ENCODE data around the gene KLHL10.
"Not testable (repeated sequence)": the region's sequence is repeated elsewhere in the genome, so short reads cannot be mapped to it uniquely, and the experiment has no call there.

Gene KLHL10

GRCh38 chr17:41851382-41851781 lies 13.8 kb downstream of the KLHL10 start:
- DNase-seq (ENCODE audit: low spot score), result not testable (repeated sequence)

- no peak for DNase-seq (ENCODE audit: low spot score)
Measured at GRCh38 chr17:41860254-41860931, 22.8 kb downstream of the KLHL10 start.

- no peak for DNase-seq (ENCODE audit: low spot score)
Measured at GRCh38 chr17:41863074-41863848, 25.6 kb downstream of the KLHL10 start.

- DNase-seq (ENCODE audit: low spot score), result no peak
Measured at GRCh38 chr17:41864498-41864835, 26.8 kb downstream of the KLHL10 start.

- DNase-seq (ENCODE audit: low spot score), result peak; percentile 86
Measured at GRCh38 chr17:41864836-41865595, 27.4 kb downstream of the KLHL10 start, which contains the start of gene KLHL11. Gene KLHL11 (minus strand): TSS chr17:41865423. CDS start chr17:41865370, 53 bp downstream.

GRCh38 chr17:41865596-41865893 lies 27.9 kb downstream of the KLHL10 start:
- DNase-seq (ENCODE audit: low spot score), result no peak

- no peak for DNase-seq (ENCODE audit: low spot score)
Measured at GRCh38 chr17:41868568-41868967, 30.9 kb downstream of the KLHL10 start.

GRCh38 chr17:41869426-41869825 lies 31.8 kb downstream of the KLHL10 start:
- no peak for DNase-seq (ENCODE audit: low spot score)

GRCh38 chr17:41870097-41870496 lies 32.5 kb downstream of the KLHL10 start:
- DNase-seq (ENCODE audit: low spot score), result no peak

GRCh38 chr17:41870627-41871026 lies 33.0 kb downstream of the KLHL10 start:
- DNase-seq (ENCODE audit: low spot score), result no peak

GRCh38 chr17:41871789-41872188 lies 34.2 kb downstream of the KLHL10 start:
- DNase-seq (ENCODE audit: low spot score), result no peak

GRCh38 chr17:41873559-41874292 lies 36.1 kb downstream of the KLHL10 start:
- no peak for DNase-seq (ENCODE audit: low spot score)

GRCh38 chr17:41874293-41874670 lies 36.7 kb downstream of the KLHL10 start:
- DNase-seq (ENCODE audit: low spot score), result not testable (repeated sequence)

GRCh38 chr17:41880130-41880529 lies 42.5 kb downstream of the KLHL10 start:
- no peak for DNase-seq (ENCODE audit: low spot score)

GRCh38 chr17:41882756-41883155 lies 45.1 kb downstream of the KLHL10 start:
- DNase-seq (ENCODE audit: low spot score), result no peak

GRCh38 chr17:41885733-41886132 lies 48.1 kb downstream of the KLHL10 start:
- DNase-seq (ENCODE audit: low spot score), result peak; percentile 24

- DNase-seq (ENCODE audit: low spot score), result no peak
Measured at GRCh38 chr17:41888332-41888965, 50.8 kb downstream of the KLHL10 start.

GRCh38 chr17:41891135-41892020 lies 53.8 kb downstream of the KLHL10 start:
- DNase-seq (ENCODE audit: low spot score), result no peak

- DNase-seq (ENCODE audit: low spot score), result no peak
Measured at GRCh38 chr17:41892021-41892376, 54.4 kb downstream of the KLHL10 start.

GRCh38 chr17:41893384-41893783 lies 55.8 kb downstream of the KLHL10 start:
- DNase-seq (ENCODE audit: low spot score), result no peak

GRCh38 chr17:41894791-41895331 lies 57.2 kb downstream of the KLHL10 start:
- no peak for DNase-seq (ENCODE audit: low spot score)

All from hematopoietic multipotent progenitor cell treated with erythropoietin and hydrocortisone succinate and interleukin-3 and kit ligand, for 17 days (in vitro differentiated cells).